SKM-1 (cell line): ENCODE data around the gene ZNRF3.
A peak's percentile ranks its signal among the peaks of the same experiment; 100 is the strongest.

ENCODE experiments used
- DNase-seq: peaks from one replicate; lab custom pipeline; 2025; ENCODE audit not compliant: unreplicated experiment; lab: John Stamatoyannopoulos, UW

Gene ZNRF3

DNA sequence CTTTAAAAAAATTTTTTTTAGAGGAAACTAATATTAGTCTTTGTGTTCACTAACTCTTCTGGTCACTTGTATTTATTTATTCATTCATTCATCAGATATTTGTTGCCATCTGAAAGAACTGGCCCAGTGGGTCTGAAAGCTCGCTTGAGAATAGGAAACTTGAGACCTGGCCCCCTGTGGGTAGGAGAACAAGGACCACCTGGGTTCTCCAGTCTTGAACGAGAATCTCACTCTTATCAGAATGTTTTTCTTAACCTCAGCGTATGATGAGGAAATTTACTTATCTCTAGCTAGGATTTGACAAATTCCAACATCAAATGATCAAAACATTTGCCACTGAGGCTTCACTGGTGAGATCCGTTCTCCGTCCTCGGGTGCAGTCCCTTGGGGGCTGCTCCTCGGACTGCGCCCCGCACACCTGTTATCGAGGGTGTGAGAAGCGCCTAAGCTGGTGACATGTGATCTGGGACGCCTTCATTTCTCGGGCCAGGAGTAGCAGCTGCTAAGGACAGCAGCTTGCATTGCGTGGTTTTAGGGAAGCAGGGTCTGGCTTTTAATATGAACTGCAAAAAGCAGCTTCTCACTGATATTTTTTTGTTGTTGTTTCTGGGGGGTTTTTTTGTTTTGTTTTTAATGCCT is 171.9 kb downstream of the ZNRF3 start:
- no peak for DNase-seq

DNA sequence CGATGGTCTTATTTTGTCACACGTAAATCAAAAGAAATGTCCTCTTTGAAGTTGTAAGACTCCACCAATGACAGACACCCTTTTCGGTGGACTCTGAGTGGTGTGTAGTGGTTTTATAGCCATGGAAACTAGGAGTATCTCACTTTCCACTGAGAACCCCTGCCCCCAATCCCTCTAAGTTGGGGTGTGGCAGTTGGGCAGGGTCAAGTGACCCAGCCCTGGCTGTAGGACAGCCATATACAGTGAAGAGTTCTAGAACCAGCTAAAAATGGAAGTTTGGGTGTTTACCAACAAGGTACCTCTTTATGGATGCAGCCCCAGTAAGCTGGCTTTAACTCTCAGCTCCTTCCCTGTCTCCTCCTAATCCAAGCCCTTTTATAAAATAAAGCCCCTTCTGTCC is 173.1 kb downstream of the ZNRF3 start:
- DNase-seq, result no peak

DNA sequence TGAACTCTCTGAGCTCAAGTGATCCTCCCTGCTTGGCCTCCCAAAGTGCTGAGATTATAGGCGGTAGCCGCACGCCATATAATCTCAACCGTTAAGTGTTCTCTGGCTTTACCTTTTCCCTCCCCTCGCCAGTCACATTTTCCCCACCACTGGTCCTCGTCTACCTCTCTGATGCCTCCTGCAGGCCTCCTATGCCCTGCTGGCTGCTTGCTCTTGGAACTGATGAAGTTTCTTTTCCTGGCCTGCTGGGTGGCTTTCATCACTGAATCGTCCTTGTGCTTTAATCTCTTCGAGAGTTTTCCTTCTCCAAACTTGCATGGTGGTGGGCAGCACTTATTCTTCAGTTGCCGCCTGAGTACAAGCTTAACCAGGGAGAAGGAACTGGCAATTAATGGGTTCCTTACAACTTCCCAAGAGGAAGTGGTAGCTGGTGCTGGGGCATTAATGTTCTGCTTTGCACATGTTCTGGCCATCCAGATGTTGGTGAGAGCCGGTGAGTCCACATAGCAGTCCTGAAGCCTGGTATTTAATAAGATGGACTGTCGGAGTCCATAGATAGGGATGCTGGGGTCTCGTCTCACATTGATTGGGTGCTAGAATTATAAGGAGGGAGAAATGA is 177.0 kb downstream of the ZNRF3 start:
- DNase-seq, result no peak

DNA sequence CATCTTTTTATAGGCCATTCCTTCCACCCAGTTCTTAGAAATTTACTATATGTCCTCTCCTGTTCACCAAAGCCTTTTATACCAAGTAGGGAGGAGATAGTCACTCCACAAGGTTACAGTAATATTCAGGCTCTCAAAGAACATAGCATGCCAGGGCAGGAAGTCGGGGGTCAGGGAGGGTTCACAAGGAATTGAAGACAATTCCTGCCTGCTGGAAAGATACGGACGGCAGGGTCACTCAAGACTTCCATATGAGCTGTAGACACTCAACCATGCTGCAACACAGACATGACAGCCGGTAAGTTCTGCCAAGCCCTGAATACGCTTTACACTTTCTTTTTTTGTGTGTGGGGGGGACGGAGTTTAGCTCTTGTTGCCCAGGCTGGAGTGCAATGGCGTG is 177.6 kb downstream of the ZNRF3 start:
- no peak for DNase-seq

DNA sequence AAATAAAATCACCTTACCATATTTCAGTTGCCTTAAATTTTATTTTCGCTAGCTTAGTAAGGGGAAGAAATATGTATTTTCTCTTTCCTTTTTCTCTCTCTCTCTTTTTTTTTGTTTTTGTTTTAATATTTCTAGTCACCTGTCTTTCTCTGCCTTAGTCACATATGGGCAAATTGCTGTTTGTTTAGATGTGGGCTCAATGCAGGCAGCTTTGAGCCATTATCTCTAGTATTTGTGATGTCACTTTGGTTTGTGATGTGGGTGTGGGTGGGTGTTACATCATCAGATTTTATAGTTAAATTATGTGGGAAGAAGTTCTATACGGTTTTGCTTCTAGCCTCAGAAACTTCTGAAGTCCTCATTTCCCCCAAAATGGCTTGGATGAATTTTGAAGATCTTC is 178.4 kb downstream of the ZNRF3 start, which contains the start of gene C22orf31:
C22orf31 (minus strand) TSS at position 59 of the 400 bp plus-strand sequence; CDS start at position 20, 39 bp downstream.
- no peak for DNase-seq

DNA sequence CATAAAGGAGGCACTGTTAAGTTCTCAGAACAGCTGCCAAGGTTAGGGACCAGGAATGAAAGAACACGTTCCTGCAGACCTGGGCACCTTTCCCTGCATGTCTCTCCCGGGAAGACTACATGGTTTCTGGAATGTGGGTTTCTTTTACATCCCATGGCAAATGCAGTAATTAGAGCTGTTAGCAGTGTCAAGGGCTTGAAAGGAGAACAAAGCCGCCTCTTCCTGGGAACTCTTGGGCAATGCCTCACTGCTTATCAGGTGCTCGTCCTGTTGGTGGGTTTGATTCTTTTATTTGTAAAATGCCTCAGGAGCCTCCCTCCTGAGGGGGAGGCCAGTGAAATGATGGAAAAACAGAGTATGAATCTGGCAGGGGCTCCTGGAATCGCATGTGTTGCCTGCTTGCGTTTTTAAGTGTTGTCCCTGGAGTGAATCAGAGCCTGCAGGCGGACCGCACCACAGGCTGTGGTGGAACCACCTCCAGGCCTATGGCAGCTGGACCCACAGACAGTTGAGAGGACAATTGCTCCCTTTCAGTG is 179.0 kb downstream of the ZNRF3 start:
- DNase-seq, result no peak

DNA sequence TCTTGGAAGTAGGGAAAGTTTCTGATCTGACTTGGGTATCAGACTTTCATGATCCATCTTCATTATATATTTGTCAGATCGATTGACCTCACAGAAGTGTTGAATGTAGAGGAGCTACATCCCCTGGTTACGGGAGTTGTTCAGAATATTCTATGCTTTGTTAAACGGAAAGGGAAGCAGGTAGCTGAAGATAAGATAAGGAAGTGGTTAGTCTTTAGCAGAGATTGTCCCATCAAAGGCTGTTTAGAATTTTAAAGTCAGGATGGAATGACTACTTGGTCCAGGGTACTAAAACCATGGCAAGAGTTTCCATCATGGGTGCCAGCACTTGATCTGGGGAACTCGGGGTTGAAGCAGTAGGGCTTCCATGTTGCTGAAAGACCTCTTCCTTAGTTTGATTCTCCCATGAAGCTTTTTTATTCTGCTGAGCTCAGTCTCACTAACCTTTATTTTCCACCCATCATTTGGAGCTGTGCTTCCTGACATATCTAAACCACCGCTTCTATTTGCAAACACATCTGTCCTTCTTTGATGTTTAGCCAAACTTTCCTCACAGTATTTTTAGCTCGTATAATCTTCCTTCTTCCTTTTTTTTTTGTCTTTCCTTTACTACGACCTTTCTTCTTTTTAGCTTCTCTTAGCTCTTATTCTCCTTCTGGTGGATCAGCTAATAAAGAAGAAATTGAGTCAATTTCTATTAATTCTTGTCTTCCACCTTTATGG is 182.3 kb downstream of the ZNRF3 start:
- DNase-seq, result no peak

DNA sequence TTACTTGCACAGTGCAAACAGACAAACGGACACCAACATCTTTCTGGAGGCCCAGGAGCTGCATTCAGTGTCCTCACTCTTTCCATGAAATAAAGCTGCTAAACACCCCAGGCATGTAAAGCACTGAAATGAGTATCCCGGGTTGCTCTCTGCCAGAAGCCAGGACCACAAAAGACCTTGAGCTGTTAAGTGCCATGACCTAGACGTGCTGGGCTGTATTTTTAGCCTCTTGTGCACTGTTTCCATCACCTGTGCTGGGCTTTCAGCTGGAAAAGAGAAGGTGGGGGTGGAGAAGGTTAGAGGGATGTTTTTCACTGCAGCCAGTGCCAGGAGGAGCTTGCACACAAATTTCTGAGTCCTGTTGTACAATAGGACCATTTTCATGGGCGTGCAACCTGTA is 186.1 kb downstream of the ZNRF3 start:
- no peak for DNase-seq

DNA sequence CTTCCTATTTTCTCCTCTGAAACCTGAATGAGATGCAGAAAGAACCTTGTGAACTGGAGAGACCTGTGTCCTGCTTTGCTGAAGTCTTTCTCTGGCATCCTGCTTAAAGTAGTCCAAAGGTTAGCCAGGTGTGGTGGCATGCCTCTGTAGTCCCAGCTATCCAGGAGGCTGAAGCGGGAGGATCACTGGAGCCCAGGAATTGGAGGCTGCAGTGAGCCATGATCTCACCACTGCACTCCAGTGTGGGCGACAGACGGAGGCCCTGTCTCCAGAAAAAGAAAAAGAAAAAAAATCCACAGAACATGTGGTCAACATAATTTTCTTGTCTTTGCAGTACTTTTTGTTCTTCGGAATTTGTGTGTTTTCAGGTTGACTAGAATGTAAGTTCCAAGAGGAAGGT is 187.1 kb downstream of the ZNRF3 start:
- DNase-seq, result no peak

DNA sequence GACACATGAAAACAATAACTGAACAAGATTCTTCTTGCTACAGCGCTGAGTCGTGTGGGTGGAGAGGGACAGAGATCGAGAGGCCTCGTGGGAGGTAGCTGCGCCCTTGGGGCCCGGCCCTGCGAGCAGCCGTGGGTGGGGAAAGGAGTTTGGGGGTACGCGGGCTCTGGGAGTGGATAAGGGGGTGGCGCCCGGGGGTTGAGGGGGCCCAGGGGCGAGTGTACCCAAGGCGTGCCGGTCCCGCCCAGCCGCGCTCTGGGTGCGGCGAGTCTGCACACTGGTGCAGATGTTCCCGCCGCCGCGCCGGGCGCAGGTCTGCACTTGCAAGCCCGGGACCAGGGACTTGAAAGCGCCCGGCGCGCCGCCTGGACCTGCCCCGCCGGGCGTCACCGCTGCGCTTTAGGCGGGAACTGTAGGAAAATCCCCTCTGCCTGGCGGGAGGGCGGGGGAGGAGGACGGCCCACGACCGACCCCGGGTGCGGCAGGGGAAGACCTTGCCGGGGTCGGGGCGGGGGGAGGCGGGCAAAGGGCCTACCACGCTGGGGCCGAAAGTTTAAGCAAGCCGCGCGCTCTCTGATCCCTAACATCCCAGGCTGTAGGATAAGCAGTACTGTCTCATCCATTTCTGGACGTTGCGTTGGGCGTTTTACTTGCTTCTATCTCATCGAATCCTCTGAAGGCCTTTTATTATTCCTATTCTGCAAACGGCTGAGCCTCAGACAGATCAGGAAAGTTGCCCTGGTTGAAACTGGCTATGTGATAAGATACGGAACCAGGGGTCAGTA is 188.1 kb downstream of the ZNRF3 start:
- no peak for DNase-seq

DNA sequence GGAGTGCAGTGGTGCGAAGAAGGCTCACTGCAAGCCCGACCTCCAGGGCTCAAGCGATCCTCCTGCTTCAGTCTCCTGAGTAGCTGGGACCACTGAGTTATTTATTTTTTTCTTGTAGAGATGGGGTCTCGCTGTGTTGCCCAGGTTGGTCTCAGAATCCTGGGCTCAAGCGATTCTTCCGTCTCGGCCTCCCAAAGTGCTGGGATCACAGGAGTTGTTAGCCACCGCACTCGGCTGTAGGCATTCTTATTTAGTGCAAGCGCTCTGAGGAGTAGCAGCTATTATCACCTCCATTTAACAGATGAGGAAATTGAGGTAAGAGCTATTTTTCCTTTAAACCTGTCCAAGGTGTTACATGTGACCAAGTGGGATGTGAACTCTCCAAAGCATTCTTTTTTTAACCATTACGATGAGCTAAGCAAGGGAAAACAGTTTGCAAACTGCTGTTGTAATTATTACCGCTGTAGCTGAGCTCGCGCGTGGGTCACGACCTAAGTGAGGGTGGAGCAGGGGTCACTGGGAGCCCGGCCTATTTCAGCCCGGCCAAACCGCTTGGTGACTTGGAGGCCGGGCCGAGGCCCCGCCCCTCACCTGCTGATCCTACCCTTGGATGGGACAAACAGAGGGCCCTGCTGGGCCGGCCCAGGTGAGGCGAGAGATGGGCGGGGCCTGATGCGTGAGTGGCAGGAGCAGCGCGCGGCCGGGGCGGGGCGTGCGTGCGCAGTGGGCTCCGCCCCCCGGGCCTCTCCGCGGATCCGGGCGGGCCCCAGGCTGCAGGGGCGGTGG is 189.0 kb downstream of the ZNRF3 start:
- DNase-seq, result peak; percentile 29

DNA sequence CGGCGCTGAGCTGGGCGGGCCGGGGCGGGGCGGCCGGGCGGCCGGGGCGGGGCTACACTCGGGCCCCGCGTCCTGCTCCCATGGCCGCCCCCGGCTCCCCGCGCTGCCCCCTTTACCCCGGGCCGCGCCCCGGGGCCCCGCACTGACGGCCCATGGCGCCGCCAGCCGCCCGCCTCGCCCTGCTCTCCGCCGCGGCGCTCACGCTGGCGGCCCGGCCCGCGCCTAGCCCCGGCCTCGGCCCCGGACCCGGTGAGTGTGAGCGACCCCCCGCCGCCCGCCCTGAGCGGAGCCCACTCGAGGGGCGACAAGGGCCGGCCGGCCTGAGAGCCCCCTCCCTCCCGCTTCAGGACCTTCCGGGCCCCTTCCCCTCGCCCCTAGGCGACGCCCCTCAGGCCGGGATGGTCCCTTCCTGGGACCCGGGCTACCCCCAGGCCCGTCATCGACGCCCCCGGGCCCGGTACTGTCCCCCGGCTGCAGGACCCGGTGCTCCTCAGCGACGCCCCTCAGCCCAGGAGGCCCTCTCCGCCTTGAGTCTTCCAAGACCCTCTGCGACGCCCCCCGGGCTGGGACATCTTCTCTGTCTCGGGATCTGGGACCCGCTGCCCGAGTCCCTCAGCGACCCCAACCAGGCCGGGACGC is 189.7 kb downstream of the ZNRF3 start, which contains the start of gene KREMEN1:
KREMEN1 (plus strand) TSS at position 57 of the 639 bp plus-strand sequence; CDS start at position 153, 96 bp downstream.
- DNase-seq, result no peak

DNA sequence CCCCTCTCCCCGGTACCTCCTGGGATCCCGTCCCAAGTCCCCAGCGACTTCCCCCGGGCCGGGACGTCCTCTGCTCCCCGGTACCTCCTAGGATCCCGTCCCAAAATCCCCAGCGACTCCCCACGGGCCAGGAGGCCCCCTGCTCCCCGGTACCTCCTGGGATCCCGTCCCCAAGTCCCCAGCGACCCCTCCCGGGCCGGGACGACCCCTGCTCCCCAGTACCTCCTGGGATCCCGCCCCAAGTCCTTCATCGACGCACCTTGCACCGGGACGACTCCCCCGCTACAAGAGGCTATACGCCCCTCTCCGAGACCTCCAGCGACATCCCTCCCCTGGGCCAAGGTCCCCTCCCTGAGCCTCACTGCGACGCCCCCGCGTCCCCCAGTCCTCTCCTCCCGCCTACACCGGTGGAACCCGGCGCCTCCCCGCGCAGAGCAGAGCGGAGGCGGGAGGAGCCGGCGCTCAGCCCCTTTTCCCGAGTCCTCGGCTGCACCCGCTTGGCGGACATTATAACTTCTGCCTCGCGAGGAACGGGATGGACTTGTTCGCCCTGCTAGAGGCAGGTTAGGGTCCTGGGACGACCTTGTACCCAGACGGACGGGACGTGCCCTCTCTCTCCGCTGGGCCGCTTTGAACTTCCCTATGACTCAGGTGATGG is 190.4 kb downstream of the ZNRF3 start:
- DNase-seq, result no peak

DNA sequence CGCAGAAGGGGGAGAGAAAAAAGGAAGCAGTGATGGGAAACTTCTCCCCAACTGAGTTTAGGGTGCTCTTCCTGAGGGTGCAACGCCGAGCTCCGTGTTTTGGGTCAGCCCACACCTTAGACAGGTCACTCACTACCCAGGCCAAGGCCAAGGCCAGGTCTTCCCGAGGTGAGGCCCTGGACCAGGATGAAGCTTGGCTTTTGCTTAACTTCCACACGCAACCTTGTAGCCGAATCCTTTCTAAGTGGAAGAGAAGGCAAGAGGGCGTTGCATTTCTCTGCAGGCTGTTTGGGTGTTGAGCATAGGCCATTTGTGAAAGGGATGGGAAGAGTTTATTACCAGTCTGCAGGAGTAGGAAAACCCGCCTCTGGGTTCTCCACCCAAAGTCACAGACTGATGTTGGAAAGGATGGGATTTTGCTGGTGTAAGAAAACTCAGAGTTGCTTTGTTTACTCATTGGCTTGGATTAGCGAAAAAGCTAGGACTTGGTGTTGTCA is 191.0 kb downstream of the ZNRF3 start:
- no peak for DNase-seq

DNA sequence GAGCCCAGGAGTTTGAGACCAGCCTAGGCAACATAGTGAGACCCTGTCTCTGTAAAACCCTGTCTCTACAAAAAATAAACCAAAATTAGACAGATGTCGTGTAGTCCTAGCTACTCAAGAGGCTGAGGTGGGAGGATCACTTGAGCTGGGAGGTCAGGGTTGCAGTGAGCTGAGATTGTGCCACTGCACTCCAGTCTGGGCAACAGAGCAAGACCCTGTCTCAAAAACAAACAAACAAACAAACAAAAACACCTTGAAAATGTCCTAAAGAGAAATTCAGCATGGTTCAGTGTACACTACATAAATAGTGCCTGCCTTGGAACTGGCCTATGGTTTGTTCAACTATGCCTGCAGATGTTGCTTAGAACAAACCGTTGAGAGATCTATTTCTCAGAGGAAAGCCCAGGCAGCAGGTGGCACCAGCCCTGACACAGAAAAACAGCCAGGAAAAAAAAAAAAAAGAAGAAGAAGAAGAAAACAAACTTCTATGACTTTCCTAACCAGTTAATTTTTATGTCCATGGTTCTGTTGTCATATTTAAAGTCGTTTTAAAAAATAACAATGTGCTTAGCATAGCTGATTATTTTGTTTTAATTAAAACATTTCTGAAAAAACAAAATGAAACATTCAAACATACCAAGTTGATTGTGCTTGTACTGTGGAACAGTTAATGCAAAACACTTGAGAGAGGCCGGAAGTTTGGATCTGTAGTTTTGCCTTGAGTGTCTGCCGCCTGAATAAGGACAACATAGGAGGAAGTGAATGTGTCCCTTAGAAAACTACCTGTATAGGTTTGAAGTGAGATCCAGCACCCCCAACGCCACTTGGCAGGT is 194.9 kb downstream of the ZNRF3 start:
- no peak for DNase-seq

DNA sequence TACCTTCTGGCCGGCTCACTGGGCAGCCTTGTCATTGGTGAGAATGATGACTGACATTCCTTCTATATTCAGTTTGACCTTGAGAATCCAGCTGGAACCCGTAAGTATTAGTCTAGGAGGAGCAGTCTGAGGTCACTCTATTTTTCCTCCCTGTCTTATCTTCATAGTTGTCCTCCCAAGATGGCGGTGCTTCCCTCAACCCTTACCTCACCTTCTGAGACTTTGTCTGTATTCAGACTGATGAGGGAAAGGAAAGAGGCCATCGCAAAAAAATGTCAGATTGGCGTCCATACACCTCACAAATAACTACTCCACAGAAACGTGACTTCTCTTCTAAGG is 195.5 kb downstream of the ZNRF3 start:
- DNase-seq, result no peak

DNA sequence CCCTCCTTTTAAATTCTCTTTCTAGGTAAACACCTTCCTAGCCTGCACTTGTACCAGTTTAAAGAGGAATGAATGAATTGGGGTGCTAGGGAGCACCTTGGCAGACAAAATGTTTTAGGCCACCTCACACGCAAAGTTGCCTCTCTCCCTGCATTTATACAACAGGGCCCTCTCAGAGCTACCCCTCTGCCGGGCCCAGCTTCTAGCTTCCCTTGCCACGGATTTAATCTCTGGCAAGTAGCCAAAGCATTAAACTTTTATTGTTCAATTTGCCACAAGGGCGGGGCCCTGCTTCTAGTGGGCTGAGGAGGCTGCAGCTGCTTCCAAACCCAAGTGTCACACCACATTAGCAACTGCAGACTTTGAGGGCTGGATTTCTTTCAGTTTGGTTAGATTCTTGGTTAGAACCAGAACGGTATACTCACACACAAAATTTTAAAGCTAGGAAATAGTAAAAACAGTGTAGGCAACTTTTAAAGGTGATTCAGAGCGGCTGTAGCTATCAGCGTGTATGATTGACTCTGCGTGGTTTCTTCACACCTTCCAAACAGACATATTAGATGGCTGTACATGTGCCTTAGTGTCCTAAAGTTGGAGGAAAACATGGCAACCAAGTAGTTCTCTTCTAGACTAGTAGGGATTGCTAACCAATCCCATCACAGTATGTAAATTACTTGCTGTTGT is 196.0 kb downstream of the ZNRF3 start:
- no peak for DNase-seq
